ENCODE data around the gene M6PR.
"Not testable (repeated sequence)": the region's sequence is repeated elsewhere in the genome, so short reads cannot be mapped to it uniquely, and the experiment has no call there.

The M6PR gene

GRCh38 chr12:8948701-8949341 lies 624 bp downstream of the M6PR start:
- no peaks in the 10 kb centered on the region for H3K9me3 ChIP-seq (ENCODE audit: severe bottlenecking)
- no peaks in the 10 kb centered on the region for H3K27me3 ChIP-seq (ENCODE audit: insufficient read depth, low read depth, severe bottlenecking)
- peak overlapping the region; percentile 59 for H3K4me3 ChIP-seq (ENCODE audit: low read depth, low read length)
- peak; percentile 21 for DNase-seq
- H3K27ac ChIP-seq = peak overlapping the region; percentile 99
- no peak for TF ChIP-seq CTCF (IDR thresholded peaks at IDR 0.05; ENCODE audit: low read depth, low read length)
- peaks cover 33% of the 10 kb centered on the region for H3K36me3 ChIP-seq

GRCh38 chr12:8947737-8948136 lies 1.7 kb downstream of the M6PR start:
- Histone ChIP-seq H3K27me3 (ENCODE audit: insufficient read depth, low read depth, severe bottlenecking) (no peaks in the 10 kb centered on the region), H3K27ac (no peak overlapping the region), H3K36me3 (peaks cover 43% of the 10 kb centered on the region), H3K9me3 (ENCODE audit: severe bottlenecking) (no peaks in the 10 kb centered on the region), H3K4me3 (ENCODE audit: low read depth, low read length) (no peak overlapping the region)
- no peak for DNase-seq
- no peak for TF ChIP-seq CTCF (IDR thresholded peaks at IDR 0.05; ENCODE audit: low read depth, low read length)

DNA sequence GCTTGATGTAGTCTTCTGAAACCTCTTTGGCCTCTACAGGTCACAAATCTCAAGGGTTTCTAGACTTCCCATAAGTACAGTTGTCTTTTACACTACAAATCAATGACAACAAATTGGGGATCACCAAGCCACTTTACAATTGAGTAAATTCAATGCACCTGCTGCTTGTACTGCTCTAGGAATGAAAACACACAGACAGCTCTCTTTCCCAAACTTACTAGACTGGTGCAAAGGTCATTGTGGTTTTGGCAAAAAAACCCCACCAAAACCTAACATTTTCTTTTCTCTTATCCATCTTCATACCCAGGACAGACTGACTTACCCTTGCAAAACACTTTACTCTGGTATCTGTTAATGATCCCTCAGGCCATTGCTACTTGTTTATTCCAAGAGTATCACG lies 2.7 kb downstream of the M6PR start:
- no peaks in the 10 kb centered on the region for H3K27me3 ChIP-seq (ENCODE audit: insufficient read depth, low read depth, severe bottlenecking)
- H3K36me3 ChIP-seq = peaks cover 52% of the 10 kb centered on the region
- TF ChIP-seq CTCF (IDR thresholded peaks at IDR 0.05; ENCODE audit: low read depth, low read length) = no peak
- no peak overlapping the region for H3K27ac ChIP-seq
- no peak overlapping the region for H3K4me3 ChIP-seq (ENCODE audit: low read depth, low read length)
- H3K9me3 ChIP-seq (ENCODE audit: severe bottlenecking) = no peaks in the 10 kb centered on the region
- DNase-seq = no peak

GRCh38 chr12:8943565-8944186 lies 5.8 kb downstream of the M6PR start:
- peaks cover 63% of the 10 kb centered on the region for H3K36me3 ChIP-seq
- DNase-seq = no peak
- no peak overlapping the region for H3K27ac ChIP-seq
- H3K27me3 ChIP-seq (ENCODE audit: insufficient read depth, low read depth, severe bottlenecking) = no peaks in the 10 kb centered on the region
- H3K4me3 ChIP-seq (ENCODE audit: low read depth, low read length) = no peak overlapping the region
- TF ChIP-seq CTCF (IDR thresholded peaks at IDR 0.05; ENCODE audit: low read depth, low read length) = no peak
- no peaks in the 10 kb centered on the region for H3K9me3 ChIP-seq (ENCODE audit: severe bottlenecking)

- TF ChIP-seq CTCF (IDR thresholded peaks at IDR 0.05; ENCODE audit: low read depth, low read length) = no peak
- no peaks in the 10 kb centered on the region for H3K9me3 ChIP-seq (ENCODE audit: severe bottlenecking)
- no peaks in the 10 kb centered on the region for H3K27me3 ChIP-seq (ENCODE audit: insufficient read depth, low read depth, severe bottlenecking)
- no peak for DNase-seq
- no peak overlapping the region for H3K4me3 ChIP-seq (ENCODE audit: low read depth, low read length)
- H3K27ac ChIP-seq = no peak overlapping the region
- H3K36me3 ChIP-seq = peaks cover 67% of the 10 kb centered on the region
These were observed 7.6 kb downstream of the M6PR start for GRCh38 chr12:8941691-8942478.

DNA sequence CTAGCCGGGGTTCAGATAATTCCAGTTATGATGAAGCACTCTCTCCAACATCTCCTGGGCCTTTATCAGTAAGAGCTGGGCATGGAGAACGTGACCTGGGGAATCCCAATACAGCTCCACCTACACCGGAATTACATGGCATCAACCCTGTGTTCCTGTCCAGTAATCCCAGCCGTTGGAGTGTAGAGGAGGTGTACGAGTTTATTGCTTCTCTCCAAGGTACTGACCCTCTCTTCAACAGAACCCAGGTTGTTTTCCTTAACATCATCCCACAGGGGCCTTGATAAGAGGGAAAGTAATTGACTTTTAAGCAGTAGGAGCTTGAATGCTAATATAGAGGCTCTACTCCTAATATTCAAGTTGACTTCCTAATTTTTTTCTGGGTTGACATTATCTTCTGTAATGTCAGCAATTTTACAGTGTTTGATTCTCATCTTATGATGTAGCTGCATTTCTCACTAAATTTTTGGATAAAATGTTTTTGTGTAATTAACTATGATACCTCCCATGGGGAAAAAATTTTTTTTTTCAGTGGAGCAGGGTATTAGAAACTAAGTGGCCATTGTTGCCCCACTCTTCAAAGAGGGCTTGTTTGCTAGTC lies 11.5 kb downstream of the M6PR start:
- not testable (repeated sequence) for H3K9me3 ChIP-seq (ENCODE audit: severe bottlenecking); DNase-seq; H3K27me3 ChIP-seq (ENCODE audit: insufficient read depth, low read depth, severe bottlenecking); H3K4me3 ChIP-seq (ENCODE audit: low read depth, low read length); H3K27ac ChIP-seq
- peaks cover 55% of the 10 kb centered on the region for H3K36me3 ChIP-seq

Data from WERI-Rb-1 (cell line).